H54 (cell line): ENCODE results near the gene PHACTR3.

ENCODE experiments used
- DNase-seq: peaks from one replicate; pipeline ENCODE4 v3.0.0; 2011; ENCODE audit warnings: low spot score, mixed read lengths; ENCODE audit not compliant: insufficient read length
- FAIRE-seq: peaks from 3 replicates; lab custom pipeline; 2011; peaks lifted over from hg19 to GRCh38; lab: Jason Lieb, UNC
- POLR2A ChIP-seq: IDR thresholded peaks from 2 replicates; pipeline ENCODE4 v1.6.1; 2011; ENCODE audit warnings: low read depth, mild to moderate bottlenecking, low read length

Gene PHACTR3

GRCh38 chr20:59628171-59628570, 23.8 kb downstream of the PHACTR3 start:
- TF ChIP-seq POLR2A = no peak
- no peak for FAIRE-seq

DNA sequence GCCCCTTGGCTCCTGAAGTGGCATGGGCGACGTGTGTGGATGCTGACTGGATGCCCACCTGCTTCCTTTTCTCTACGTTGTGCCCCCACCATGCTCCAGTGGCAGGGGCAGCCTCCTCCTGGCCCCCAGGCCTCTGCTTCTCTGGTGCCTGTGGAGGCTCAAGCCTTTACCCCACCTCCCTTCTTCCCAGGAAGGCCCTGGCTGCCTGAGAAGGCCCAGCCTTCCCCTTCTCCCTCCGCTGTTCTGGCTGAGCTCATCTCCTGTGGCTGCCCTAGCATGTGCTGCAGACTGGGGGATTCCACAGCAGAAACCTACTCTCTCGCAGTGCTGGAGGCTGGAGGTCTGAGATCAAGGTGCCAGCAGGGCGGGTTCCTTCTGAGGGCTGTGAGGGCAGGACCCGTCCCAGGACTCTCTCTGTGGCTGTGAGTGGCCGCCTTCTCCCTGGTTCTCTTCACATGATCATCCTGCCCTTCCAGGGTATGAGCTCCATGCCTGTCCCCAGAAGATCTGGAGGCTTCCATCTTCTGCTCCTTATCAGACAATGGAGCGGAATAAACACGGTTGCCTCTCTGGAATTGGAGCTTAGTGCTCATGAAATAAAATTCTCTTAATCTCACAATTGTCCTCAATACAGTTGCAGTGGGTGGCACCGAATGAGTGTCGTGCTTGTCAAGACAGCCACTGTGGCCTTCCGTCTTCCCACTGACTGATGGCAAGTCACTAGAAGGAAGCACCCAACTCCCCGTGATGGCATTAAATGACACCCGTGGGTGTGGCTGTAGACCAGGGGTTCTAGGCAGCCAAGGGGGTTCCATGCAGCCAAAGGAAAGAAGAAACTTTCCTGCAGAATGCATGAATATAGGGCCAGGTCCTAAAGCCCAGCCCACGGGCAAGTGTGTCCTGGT, 25.1 kb downstream of the PHACTR3 start:
- no peak for TF ChIP-seq POLR2A
- FAIRE-seq (no peak), DNase-seq (no peak)

More at GRCh38 chr20:59628171-59628570, 23.8 kb downstream of the PHACTR3 start:
- DNase-seq = no peak

DNA sequence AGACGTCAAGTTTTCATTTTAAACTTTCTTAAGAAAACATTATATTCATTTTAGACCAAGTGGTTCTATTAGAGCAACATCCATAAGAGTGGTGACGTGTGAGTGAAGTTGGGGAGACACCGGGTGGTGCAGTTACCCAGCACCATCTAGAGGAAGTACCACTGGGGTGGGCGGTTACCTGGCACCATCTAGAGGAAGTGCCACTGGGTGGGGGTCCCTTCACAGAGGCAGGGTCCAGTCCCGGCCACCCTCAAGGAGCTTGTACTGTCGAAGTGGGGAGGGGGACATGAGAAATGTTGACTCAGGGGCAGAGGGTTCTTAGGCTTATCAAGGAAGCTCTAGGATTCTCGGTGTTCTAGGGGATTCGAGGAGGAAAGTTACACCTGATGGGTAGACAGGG, 26.2 kb downstream of the PHACTR3 start:
- TF ChIP-seq POLR2A = no peak
- no peak for DNase-seq
- no peak for FAIRE-seq

DNA sequence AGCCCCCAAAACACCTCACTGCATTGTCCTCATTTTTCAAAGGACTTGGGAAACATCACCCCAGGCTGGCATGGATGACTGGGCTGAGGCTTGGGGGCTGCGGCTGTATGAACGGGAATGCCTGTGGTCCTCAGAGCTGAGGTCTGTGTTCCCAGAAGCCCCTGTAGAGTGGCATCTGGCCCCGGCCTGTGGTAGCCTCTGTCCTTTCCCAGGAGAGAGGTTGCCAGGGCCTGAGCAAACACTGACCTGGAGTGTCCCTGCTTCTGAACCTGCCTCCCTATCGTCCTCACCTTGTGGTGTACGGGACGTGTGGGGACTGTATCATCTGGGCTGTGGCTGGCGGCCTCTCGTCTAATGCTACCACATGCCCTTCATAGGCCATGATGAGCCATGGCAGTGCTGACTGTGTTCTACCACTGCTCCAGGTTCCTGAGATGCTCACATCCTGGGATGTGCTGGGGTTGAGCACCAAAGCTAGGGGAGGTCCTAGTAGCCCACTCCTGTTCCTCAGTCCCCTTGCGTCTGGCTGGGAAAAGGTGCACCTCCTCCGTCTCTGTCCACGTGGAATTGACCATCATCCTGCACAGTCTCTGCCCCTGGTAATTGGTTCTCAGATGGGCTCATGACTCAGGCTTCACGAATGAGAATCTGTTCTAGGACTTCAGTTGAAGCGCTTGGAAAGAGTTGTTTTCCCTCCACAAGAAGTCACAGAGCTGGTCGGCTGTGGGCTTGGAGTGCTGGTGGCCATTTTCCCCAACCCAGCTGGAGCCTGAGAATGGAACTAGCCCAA, 27.6 kb downstream of the PHACTR3 start:
- FAIRE-seq = no peak
- no peak for DNase-seq
- TF ChIP-seq POLR2A = no peak

DNA sequence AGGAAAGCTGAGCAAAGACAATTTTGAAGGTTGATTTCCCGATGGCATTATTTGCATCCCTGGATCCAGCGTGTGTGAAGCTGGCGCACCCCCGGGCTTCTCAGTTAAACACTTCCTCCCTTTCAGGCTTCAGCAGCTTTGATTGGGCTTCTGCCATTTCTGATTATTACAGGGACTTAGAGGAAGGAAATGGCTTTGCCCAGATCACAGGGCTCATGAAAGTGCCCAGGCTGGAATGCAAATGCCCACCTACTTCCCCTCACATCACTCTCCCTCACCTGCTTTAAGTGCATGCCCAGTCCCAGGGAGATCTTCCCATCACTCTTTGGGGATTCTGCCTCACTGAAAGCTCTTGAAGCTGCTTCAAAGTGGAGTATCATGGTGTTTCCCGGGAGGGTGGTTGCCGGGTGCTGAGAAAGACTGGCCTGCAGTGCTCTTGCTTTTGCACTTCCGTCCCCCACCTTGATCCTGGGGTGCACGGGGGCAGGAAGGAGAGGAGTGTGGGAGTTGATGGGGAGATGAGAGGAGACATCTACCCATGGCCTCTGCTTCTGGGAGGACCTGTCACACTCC, 28.3 kb downstream of the PHACTR3 start:
- no peak for DNase-seq
- TF ChIP-seq POLR2A = no peak
- no peak for FAIRE-seq

GRCh38 chr20:59633656-59634251, 29.4 kb downstream of the PHACTR3 start:
- TF ChIP-seq POLR2A = no peak
- no peak for FAIRE-seq

GRCh38 chr20:59634435-59635005, 30.2 kb downstream of the PHACTR3 start:
- no peak for DNase-seq
- no peak for FAIRE-seq
- no peak for TF ChIP-seq POLR2A

More at GRCh38 chr20:59633656-59634251, 29.4 kb downstream of the PHACTR3 start:
- DNase-seq = no peak

DNA sequence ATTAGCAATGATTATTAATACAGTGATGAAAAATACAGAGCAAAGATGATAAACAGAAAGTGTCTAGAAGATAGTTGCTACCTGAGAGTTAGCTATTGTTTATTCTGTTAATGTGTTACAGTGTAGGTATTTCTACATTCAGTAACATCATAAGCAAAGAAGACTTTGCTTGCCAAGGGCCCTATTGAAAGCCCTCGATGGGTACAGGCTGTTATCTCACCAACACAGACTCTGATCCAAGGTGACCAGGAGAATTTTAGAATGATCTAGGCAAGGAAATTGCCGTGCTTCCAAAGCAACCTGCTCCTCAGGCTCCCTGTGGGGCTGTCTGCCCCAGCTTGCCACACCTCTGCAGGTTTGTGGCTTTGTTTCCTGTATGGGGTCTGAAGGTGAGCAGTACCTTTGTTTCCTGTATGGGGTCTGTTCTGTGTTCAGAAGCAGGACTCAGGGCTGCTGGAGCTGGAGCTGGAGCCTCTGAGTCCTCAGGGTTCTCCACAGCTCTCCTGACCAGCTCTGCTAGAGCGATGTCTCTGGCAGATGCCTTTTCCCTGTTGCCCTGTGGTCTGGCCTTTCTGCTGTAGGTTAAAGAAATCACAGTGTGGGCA, 32.5 kb downstream of the PHACTR3 start:
- FAIRE-seq (no peak), DNase-seq (no peak)
- no peak for TF ChIP-seq POLR2A

DNA sequence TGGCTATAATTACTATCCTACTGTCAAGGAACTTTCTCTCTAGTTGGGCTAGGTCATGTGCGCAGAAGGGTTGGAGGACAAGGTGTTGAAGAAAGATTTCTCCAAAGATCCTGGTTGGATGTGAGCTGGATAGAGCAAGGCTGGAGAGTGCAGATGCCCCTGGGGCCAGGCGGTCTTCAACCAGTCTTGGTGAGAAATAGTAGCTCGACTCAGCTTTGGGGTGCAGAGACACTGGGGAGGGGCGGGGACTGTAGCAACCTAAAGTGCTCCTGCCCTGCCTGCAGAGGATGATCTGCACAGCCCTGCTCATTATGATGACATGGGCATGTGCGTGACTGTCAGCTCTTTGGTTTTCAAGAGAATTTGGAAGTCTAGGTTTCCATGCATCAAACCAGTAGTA, 35.9 kb downstream of the PHACTR3 start:
- DNase-seq = no peak
- FAIRE-seq = no peak
- TF ChIP-seq POLR2A = no peak

DNA sequence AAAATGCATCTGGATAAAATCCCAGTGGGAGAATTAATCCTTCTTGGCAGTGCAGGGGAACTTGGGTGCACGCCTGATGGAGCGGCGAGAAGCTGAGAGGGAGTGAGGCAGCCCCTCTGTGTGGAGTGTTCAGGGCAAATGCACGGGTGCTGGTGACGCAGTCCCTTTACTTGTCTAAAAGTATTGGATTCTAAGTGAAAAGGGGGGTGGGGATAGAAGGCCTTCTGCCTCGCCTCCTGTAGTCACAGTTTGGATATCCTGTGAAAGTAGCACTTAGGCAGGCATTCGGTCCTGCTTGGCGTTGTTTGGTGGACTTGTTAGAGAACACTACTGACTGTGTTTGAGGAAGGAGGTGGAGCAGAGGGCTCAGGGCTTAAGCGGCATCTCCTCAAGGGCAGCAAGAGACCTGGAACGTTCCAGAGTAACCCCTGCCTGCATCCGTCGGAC, 39.3 kb downstream of the PHACTR3 start:
- no peak for DNase-seq
- no peak for TF ChIP-seq POLR2A
- FAIRE-seq = no peak

DNA sequence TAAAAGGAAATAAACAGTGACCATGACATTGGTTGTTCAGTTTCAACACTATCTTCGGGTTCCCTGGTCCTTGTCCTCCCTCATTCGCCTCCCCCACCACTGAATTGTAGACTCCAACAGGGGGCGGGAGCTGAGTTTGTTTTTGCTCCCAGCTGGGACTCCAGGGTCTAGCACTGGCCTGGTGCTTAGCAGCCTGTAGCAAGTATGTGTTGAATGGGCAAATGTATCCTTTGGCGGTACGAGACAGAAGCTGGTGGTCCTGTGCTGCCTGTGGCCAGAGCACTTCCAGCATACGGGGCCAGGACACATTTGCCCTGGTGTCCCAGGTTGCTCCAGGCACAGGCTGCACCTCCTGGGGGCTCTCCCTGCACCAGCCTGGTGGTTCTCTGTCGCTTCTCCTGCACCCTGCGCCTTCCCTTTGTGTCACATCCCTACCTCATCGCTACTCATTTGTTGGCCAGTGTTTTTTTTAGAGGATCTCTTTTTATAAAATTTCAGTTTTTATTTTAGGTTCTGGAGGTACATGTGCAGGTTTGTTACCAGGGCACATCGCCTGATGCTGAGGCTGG, 40.1 kb downstream of the PHACTR3 start:
- TF ChIP-seq POLR2A = no peak
- FAIRE-seq = no peak

DNA sequence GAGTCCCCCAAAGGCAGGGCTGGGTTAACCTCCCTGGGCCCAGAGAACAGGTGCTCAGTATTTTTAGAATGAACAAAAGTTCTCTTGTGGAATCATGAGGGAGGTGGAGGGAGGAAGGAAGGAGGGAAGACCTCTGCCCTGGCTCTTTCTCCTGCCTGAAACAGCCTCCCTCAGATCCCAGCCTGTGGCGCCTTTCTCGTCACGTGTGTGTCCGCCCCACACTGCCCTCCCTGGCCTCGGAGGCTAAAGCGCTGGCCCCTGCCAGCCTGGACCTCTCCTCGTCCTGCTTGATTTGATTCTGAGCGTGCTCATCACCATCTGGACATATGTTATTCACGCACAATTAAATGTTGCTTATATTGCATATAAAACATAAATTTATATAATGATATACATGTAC, 40.9 kb downstream of the PHACTR3 start:
- DNase-seq (no peak), FAIRE-seq (no peak)
- TF ChIP-seq POLR2A = no peak

More for the DNA sequence above, 40.1 kb downstream of the PHACTR3 start:
- no peak for DNase-seq
